ENCODE data around the gene TFCP2L1. TPM values are rescaled to one million over a fixed set of nuclear protein-coding genes. Genes with fewer than 3 reads are reported as not detected.

TFCP2L1 gene
- total RNA-seq, 1 donor from 2014 or later = 0.19 TPM

DNA sequence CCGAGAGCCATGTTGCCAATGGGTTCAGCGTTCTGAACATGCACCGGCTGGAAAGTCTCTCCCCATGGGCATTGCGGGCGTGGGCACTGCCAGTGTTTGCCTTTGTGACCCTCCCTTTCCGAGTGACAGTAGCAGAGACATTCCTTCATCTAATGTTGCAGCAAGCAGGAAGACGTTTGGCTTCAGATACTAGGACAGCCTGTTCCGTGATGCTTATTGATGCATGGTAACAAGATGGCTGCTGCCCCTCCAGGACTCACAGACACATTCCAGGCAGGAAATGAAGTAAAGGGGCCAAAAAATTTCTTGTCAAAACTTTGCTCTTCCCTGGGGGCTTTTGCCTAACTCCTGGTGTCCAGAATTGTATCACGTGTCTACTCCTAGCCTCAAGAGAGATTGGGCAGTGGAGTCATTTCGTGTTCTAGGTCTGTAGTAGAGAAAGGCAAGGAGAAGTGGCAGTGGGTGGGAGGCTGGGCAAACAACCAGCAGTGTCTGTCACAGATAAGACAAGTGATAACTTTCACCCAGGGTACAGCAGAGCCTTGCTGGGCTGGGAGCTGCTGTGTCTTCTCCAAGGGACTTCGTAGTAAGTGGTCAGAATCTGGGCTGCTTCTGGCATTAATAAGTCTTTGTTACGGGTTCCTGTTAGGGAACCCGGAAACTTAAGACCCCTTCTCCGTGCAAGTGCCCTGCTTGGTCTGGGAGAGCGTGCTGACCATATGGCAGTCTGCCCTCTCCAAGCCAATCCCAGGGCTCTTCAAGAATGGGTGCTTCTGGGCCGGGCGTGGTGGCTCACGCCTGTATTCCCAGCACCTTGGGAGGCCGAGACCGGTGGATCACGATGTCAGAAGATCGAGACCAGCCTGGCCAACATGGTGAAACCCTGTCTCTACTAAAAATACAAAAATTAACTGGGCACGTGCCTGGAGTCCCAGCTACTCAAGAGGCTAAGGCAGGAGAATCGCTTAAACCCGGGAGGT is 93.5 kb downstream of the TFCP2L1 start:
- DNase-seq (no peak), ATAC-seq (ENCODE audit: poor library complexity) (no peak)
- intact Hi-C loops (cut with DNase I) = no loop called here

DNA sequence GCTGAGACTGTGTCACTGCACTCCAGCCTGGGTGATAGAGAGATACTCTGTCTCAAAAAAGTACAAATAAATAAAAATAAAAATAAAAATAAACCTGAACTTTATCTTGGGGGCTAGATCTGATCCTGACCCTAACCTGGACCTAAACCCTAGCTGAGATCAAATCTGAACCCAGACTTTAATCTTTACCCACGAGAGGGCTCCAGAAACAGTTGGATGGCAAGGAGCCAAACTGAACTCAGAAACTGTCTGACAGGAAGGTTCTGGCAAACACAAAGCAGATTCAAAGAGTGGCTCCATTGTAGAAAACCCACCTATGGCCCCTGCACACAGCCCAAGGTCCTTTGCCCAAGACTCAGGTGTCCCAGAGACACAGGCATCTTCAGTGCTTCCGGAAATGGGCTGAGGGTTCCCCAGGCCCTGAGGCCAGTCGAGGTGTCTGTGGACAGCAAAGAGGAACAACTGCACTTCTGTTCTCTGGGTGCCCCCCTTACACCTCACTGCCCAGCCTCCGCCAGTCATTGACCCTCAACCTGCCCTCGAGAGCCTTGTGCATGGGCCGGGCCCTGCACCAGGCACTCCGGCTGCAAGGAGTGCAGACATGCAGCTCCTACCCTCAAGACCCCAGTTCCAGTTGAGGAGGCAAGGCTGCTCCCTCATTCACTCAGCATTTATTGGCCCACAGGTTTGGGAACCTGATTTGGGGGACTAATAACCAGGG is 95.2 kb downstream of the TFCP2L1 start:
- intact Hi-C loops (cut with DNase I) = no loop called here
- ATAC-seq (ENCODE audit: poor library complexity) (no peak), DNase-seq (no peak)

DNA sequence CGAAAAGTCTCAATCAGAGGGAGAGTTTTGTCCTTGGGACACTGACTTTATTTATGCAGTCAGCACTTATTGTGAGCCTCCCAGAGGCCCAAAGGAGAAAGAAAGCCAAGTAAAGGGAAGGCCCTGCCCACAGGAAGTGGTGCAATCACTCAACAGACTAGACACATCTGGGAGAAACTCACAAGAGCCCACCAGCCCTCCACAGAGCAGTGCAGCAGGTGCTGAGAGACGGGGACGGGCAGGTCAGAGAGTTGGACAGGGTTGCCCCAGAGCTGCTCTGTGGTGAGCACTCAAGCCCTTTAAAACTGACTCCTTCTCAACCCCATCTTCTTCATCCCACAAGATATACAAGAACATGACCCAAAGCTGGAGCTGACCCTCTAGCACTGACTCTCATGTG is 96.0 kb downstream of the TFCP2L1 start:
- peak; percentile 45 for ATAC-seq (ENCODE audit: poor library complexity)
- intact Hi-C loops (cut with DNase I) = no loop called here
- DNase-seq = no peak

DNA sequence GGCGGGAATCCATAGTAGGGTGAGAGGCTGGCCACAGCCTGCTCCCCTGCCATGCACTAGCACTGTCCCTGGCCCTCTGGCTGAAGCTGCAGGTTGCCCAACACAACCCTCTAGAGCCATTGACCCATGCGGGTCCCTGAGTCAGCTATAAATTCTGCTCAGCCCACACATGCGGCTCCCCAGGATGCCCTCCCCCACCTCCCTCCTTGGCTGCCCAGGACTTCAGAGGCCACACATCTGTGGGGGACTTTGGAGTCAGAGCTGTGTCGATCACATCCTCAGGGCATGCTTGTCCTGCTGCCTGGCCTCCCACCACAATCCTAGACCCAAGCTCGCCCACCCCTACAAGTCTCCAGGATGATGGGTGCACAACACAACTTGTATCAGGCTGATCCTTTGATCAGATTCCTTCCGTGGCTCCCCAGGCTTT is 97.0 kb downstream of the TFCP2L1 start:
- DNase-seq = no peak
- intact Hi-C loops (cut with DNase I) = no loop called here
- no peak for ATAC-seq (ENCODE audit: poor library complexity)

DNA sequence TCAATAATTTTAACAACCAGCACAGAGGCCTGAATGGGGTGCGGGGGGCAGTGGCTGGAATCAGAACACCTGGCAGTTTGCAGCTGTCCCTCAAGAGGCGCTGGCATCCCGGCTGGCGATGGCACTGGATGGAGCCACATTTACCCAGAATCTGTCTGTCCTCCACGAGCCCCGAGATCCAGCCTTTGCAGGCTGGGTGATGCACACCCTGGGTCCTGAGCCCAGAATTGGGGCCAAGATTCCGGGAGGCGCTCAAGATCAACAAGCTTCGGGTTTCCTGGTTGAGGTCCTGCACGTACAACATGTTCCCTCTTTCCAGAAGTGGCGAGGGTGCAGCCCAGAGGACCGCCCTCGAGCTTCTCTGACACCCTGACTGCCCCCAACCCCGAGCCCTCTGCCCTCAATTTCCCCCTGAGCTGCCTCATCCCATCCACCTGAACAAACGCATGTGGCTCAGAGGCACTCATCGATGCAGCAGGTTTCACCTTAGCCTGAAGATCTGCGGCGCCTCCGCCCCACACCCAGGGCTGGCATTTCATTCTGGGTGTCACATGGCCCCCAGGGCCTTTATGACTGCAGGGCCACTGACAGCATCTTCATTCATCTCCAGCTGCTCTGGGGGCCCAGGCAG is 97.5 kb downstream of the TFCP2L1 start:
- ATAC-seq (ENCODE audit: poor library complexity) (no peak), DNase-seq (no peak)
- intact Hi-C loops (cut with DNase I) = no loop called here

GRCh38 chr2:121186261-121186660 is 98.7 kb downstream of the TFCP2L1 start:
- no peak for ATAC-seq (ENCODE audit: poor library complexity)
- intact Hi-C loops (cut with DNase I) = no loop called here

DNA sequence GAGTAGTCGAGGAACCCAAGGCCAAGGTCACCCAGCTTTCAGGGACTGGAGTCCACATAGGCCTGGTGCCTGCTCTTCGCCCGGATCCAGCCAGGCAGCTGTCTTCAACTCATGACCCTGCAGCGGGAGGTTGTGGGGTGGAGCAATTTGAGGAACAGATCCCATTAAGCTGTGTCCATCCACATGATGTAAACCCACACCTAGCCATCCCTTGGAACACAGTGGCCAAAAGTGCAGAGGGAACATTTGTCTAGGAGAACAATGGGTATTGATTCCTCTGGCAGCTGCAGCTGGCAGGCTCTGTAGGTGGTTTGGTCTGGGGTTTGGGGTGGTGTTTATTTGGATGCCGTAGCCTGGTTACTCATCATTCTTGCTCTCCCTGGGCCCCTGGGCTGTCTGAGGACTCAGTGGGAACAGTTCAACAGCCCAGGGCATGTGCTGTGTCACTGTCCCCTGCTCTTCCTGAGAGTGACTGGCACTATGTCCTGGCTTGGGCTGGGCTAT is 99.4 kb downstream of the TFCP2L1 start:
- DNase-seq (no peak), ATAC-seq (ENCODE audit: poor library complexity) (peak; percentile 65)
- intact Hi-C loops (cut with DNase I) = no loop called here

More at GRCh38 chr2:121186261-121186660, 98.7 kb downstream of the TFCP2L1 start:
- no peak for DNase-seq

GRCh38 chr2:121185111-121185510 is 99.9 kb downstream of the TFCP2L1 start:
- ATAC-seq (ENCODE audit: poor library complexity) (peak; percentile 22), DNase-seq (no peak)
- intact Hi-C loops (cut with DNase I) = no loop called here

GRCh38 chr2:121184248-121184862 is 100.6 kb downstream of the TFCP2L1 start:
- DNase-seq (no peak), ATAC-seq (ENCODE audit: poor library complexity) (no peak)
- intact Hi-C loops (cut with DNase I) = no loop called here

DNA sequence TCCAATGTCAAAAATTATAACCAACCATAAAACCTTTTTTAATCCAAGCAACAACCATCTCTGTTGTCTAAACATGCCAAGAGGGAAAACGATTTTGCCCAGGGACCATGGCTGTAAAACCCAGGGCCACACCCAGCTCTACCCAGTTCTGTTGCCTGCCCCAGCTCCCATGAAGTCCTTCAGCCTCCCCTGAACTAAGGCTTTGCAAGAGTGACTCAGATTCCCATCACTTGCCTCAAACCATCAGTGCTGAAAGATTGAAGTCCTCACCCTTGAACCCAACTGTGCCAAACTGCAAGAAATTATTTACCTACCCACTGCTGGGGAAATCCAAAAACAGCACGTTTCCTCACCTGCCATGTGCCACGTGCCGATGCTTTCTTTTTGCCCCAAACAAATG is 102.5 kb downstream of the TFCP2L1 start:
- DNase-seq (no peak), ATAC-seq (ENCODE audit: poor library complexity) (no peak)
- intact Hi-C loops (cut with DNase I) = no loop called here

DNA sequence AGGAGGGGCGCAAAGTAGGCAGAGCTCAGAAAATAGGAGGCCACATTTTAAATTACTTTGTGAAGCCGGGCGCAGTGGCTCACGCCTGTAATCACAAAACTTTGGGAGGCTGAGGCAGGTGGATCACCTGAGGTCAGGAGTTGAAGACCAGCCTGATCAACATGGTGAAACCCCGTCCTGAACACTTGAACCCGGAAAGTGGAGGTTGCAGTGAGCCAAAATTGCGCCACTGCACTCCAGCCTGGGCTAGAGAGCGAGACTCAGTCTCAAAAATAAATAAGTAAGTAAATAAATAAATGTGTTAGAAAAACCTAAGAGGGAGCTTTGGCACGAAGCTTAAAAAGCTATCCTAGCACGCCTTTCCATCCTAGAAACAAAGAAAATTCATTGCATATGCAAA is 105.5 kb downstream of the TFCP2L1 start:
- intact Hi-C loops (cut with DNase I) = no loop called here
- DNase-seq (no peak), ATAC-seq (ENCODE audit: poor library complexity) (no peak)

GRCh38 chr2:121178730-121179129 is 106.3 kb downstream of the TFCP2L1 start:
- DNase-seq = no peak
- intact Hi-C loops (cut with DNase I) = no loop called here
- no peak for ATAC-seq (ENCODE audit: poor library complexity)

- intact Hi-C loops (cut with DNase I) = no loop called here
- DNase-seq (no peak), ATAC-seq (ENCODE audit: poor library complexity) (no peak)
Observed at GRCh38 chr2:121177896-121178295, 107.1 kb downstream of the TFCP2L1 start.

GRCh38 chr2:121175326-121175725 is 109.7 kb downstream of the TFCP2L1 start:
- DNase-seq = no peak
- peak; percentile 34 for ATAC-seq (ENCODE audit: poor library complexity)
- intact Hi-C loops (cut with DNase I) = no loop called here

GRCh38 chr2:121173806-121174205 is 111.2 kb downstream of the TFCP2L1 start:
- DNase-seq = no peak
- intact Hi-C loops (cut with DNase I) = no loop called here
- ATAC-seq (ENCODE audit: poor library complexity) = no peak

- intact Hi-C loops (cut with DNase I) = no loop called here
- no peak for ATAC-seq (ENCODE audit: poor library complexity)
Observed at GRCh38 chr2:121173112-121173511, 111.9 kb downstream of the TFCP2L1 start.

GRCh38 chr2:121172456-121172855 is 112.5 kb downstream of the TFCP2L1 start:
- ATAC-seq (ENCODE audit: poor library complexity) = no peak
- intact Hi-C loops (cut with DNase I) = no loop called here
- no peak for DNase-seq

More at GRCh38 chr2:121173112-121173511, 111.9 kb downstream of the TFCP2L1 start:
- DNase-seq = no peak

- DNase-seq (no peak), ATAC-seq (ENCODE audit: poor library complexity) (no peak)
- intact Hi-C loops (cut with DNase I) = no loop called here
Observed at GRCh38 chr2:121171625-121172119, 113.3 kb downstream of the TFCP2L1 start.

GRCh38 chr2:121170577-121170976 is 114.4 kb downstream of the TFCP2L1 start:
- ATAC-seq (ENCODE audit: poor library complexity) = no peak
- no peak for DNase-seq
- intact Hi-C loops (cut with DNase I) = no loop called here
